Colonic mucosa (tissue), 4 donors: ENCODE results near the gene SPSB2. TPM values are rescaled to one million over a fixed set of nuclear protein-coding genes. Genes with fewer than 3 reads are reported as not detected.

ENCODE experiments used
- DNase-seq: peaks from one replicate; pipeline ENCODE4 v3.0.0-alpha.2; 2020
- H3K27ac ChIP-seq: fragments of 200-600 bp; one replicate; pipeline ENCODE4 v1.8.0; 2021
- H3K27me3 ChIP-seq: fragments of 200-600 bp; one replicate; pipeline ENCODE4 v1.8.0; 2021
- H3K36me3 ChIP-seq: fragments of 200-600 bp; one replicate; pipeline ENCODE4 v1.8.0; 2021
- H3K4me1 ChIP-seq: fragments of 200-600 bp; one replicate; pipeline ENCODE4 v1.8.0; 2021; ENCODE audit warnings: mild to moderate bottlenecking
- H3K4me3 ChIP-seq: fragments of 200-600 bp; one replicate; pipeline ENCODE4 v1.8.0; 2021
- H3K9ac ChIP-seq, 2 donors: one replicate each; pipeline ENCODE4 v1.7.0; 2013; ENCODE audit warnings: control low read depth in 2 of 2, low read depth in 2 of 2, low read length in 2 of 2
- H3K9me3 ChIP-seq: fragments of 200-600 bp; one replicate; pipeline ENCODE4 v1.8.0; 2021
- intact Hi-C: fragments of 100-400 bp; cut with DNase I; formaldehyde crosslinking; loops from one replicate; pipeline ENCODE4 v1.14.1; 2022
- total RNA-seq, 2 donors: library from RNA; stranded (reverse); fragmentation: NEBNext Ultra II Directional in 1 of 2; extraction: Animal tissue kit (Norgen Biotek cat#: 25700) in 1 of 2; gene quantifications; one replicate each; pipeline ENCODE4 v1.2.1, GENCODE V29; 2021
- TF ChIP-seq, protein P1 (sequence below): fragments of 200-600 bp; IDR thresholded peaks from one replicate; pipeline ENCODE4 v1.8.0; 2022; ENCODE audit warnings: antibody characterized with exemption, mild to moderate bottlenecking
- donor health status: healthy.
- donor health status: DM: no; HTN: no; CAD: no.
- donor health status: DM: no; HTN: no; CAD: no.

Gene SPSB2
- total RNA-seq, 2 donors from 2014 or later, result 8.4 to 19.8 TPM

DNA sequence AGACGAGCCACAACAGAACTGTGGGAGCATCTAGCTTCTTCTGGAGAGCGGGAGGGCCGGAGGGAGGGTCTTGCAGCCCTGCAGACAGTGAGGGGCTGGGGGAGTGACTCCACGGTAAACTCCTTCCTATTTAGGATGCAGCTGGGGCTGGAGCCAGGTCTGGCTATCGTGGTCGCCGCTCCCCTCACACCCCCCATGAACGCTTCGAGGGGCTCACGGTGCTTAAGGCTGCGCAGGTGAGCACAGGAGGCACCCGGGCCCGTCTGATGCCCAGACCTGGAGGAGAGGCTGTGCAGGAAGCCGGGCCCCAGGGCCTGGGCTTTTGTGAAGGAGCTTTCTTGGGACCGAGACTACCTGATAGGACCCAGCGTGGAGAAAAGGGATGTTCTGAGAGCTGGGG, 36.3 kb downstream of the SPSB2 start:
- Histone ChIP-seq H3K9ac (no peak overlapping the region), H3K27me3 (no peaks in the 10 kb centered on the region), H3K27ac (no peak overlapping the region), H3K9me3 (no peaks in the 10 kb centered on the region), H3K4me1 (no peaks in the 10 kb centered on the region), H3K4me3 (no peak overlapping the region), H3K36me3 (no peaks in the 10 kb centered on the region)
- DNase-seq, result no peak
- TF ChIP-seq, protein P1, sequence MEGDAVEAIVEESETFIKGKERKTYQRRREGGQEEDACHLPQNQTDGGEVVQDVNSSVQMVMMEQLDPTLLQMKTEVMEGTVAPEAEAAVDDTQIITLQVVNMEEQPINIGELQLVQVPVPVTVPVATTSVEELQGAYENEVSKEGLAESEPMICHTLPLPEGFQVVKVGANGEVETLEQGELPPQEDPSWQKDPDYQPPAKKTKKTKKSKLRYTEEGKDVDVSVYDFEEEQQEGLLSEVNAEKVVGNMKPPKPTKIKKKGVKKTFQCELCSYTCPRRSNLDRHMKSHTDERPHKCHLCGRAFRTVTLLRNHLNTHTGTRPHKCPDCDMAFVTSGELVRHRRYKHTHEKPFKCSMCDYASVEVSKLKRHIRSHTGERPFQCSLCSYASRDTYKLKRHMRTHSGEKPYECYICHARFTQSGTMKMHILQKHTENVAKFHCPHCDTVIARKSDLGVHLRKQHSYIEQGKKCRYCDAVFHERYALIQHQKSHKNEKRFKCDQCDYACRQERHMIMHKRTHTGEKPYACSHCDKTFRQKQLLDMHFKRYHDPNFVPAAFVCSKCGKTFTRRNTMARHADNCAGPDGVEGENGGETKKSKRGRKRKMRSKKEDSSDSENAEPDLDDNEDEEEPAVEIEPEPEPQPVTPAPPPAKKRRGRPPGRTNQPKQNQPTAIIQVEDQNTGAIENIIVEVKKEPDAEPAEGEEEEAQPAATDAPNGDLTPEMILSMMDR, result no peak
- intact Hi-C loops, result no loop called here

DNA sequence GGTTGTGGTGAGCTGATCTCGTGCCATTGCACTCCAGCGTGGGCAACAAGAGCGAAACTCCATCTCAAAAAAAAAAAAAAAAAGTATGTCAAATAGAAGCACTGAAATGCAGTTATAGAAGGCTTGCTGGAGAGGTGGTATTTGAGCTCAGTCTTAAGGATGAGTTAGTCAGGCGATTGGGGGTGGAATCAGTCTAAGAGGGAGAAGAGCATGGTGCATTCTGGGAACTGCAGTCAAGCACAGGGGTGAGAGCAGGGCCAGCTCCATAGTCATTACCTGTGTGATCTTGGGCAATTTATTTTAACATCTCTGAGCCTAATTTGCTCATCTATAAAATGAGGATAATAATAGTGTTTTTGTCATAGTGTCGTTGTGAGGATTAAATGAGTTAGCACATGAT, 38.2 kb downstream of the SPSB2 start:
- TF ChIP-seq, protein P1, result no peak
- intact Hi-C loops, result no loop called here
- H3K4me1 ChIP-seq, result no peaks in the 10 kb centered on the region
- no peaks in the 10 kb centered on the region for H3K9me3 ChIP-seq
- peaks cover 4% of the 10 kb centered on the region for H3K27me3 ChIP-seq
- DNase-seq, result no peak
- H3K36me3 ChIP-seq, result no peaks in the 10 kb centered on the region
- H3K27ac ChIP-seq, result no peak overlapping the region
- no peak overlapping the region for H3K9ac ChIP-seq
- no peak overlapping the region for H3K4me3 ChIP-seq

DNA sequence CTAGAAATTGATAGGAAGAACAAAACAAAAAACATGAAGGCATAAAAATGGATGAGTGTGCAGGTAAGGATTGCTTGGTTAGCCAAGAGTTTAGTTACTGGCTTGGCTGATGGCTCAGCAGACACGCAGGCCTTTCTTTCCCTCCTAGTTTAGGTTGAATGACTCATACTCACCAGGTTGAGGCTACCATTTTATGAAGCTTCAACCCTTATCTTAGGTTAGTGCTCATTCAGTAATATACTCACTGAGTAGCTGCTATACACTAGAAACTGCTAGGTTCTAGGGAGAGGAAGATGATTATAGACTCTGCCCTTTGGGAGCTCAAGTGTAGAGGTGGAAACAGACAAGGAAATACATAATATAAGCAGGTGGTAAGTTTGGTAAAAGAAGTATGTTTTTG, 38.8 kb downstream of the SPSB2 start:
- H3K9ac ChIP-seq, result no peak overlapping the region
- TF ChIP-seq, protein P1, result no peak
- H3K9me3 ChIP-seq, result no peaks in the 10 kb centered on the region
- intact Hi-C loops, result no loop called here
- no peak overlapping the region for H3K27ac ChIP-seq
- no peaks in the 10 kb centered on the region for H3K36me3 ChIP-seq
- peaks cover 10% of the 10 kb centered on the region for H3K27me3 ChIP-seq
- no peak for DNase-seq
- H3K4me3 ChIP-seq, result no peak overlapping the region
- H3K4me1 ChIP-seq, result no peaks in the 10 kb centered on the region

DNA sequence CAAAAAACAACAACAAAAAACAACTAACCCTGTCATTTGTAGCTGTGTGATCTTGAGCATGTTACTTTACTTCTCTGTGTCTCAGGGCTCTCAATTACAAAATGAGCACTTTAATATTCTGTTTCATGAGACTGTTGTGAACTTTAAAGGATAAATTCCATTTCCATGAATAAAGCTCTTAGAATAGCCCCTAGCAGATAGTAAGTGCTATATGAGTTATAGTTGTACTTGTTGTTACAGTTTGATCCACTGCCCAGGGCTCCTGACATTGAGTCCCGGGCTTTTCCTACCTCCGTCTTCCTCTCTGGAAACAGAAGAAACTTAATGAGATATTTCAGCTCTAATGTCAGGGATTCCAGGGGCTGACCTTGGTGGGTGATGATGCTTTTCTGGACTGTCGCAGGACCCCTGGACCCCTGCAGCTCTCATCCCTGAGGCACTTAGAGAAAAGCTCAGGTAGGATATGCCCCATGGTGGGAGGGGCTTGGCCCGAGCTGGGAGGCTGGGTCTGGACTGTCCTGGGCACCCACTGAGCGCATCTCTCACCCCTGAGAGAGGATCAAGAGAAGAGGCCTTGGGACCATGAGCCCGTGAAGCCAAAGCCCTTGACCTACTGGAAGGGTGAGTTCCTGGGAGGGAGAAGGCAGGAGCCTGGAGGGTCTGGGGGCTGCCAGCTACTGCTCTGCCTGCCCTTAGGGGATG, 39.8 kb downstream of the SPSB2 start:
- no peak for DNase-seq
- TF ChIP-seq, protein P1, result no peak
- H3K4me1 ChIP-seq, result no peaks in the 10 kb centered on the region
- no peaks in the 10 kb centered on the region for H3K36me3 ChIP-seq
- no peaks in the 10 kb centered on the region for H3K9me3 ChIP-seq
- H3K27me3 ChIP-seq, result peaks cover 16% of the 10 kb centered on the region
- no peak overlapping the region for H3K9ac ChIP-seq
- H3K4me3 ChIP-seq, result no peak overlapping the region
- no peak overlapping the region for H3K27ac ChIP-seq
- intact Hi-C loops, result no loop called here

DNA sequence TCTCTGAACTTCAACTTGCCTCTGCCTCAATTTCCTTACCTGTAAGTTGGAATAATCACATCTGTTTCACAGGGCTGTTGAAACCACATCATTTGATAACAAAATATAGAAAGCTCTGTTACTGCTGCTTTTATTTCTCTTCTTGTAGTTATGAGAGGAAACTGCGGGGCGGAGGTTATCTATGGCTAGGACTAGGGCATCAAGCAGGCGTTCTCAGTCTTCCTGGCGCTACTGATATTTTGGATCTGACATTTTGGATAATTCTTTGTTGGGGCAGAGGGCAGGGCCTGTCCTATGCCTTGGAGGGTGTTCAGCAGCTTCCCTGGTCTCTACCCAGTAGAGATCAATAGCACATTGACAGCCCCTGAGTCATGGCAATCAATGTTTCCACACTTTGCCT, 41.0 kb downstream of the SPSB2 start:
- TF ChIP-seq, protein P1, result no peak
- no peaks in the 10 kb centered on the region for H3K4me1 ChIP-seq
- H3K4me3 ChIP-seq, result no peak overlapping the region
- intact Hi-C loops, result no loop called here
- no peak overlapping the region for H3K9ac ChIP-seq
- H3K9me3 ChIP-seq, result no peaks in the 10 kb centered on the region
- H3K27ac ChIP-seq, result no peak overlapping the region
- no peak for DNase-seq
- peaks cover 16% of the 10 kb centered on the region for H3K27me3 ChIP-seq
- no peaks in the 10 kb centered on the region for H3K36me3 ChIP-seq
